GM23338 (cell line): Measurements from ENCODE around the gene LAGE3. TPM values are rescaled to one million over a fixed set of nuclear protein-coding genes. Genes with fewer than 3 reads are reported as not detected.

Experiments used
- ATAC-seq: fragments of 200-7000 bp; cut with Tn5 transposase; 3 replicates; pipeline ENCODE4 v1.9.1; 2020
- DNase-seq: peaks from one replicate; pipeline ENCODE4 v3.0.0-alpha.2; 2015; ENCODE audit warnings: low spot score
- H2AFZ ChIP-seq: fragments of 200-600 bp; sonication (generic); 2 replicates; pipeline ENCODE4 v1.8.0; 2016; ENCODE audit warnings: antibody characterized with exemption, mild to moderate bottlenecking, moderate library complexity
- H3F3A ChIP-seq: fragments of 200-600 bp; sonication (generic); replicated peaks from 2 replicates; pipeline ENCODE4 v1.8.0; 2017; ENCODE audit warnings: antibody characterized with exemption, mixed run types, low read depth
- H3K27ac ChIP-seq: fragments of 200-600 bp; sonication (generic); 2 replicates; pipeline ENCODE4 v1.6.1; 2016; ENCODE audit warnings: low read depth
- H3K27me3 ChIP-seq: fragments of 200-600 bp; sonication (generic); 2 replicates; pipeline ENCODE4 v1.8.0; 2016; ENCODE audit warnings: mild to moderate bottlenecking, mixed run types, moderate library complexity; ENCODE audit not compliant: insufficient read depth
- H3K36me3 ChIP-seq: fragments of 200-600 bp; sonication (generic); 2 replicates; pipeline ENCODE4 v1.8.0; 2016; ENCODE audit warnings: mild to moderate bottlenecking; ENCODE audit not compliant: insufficient read depth
- H3K4me1 ChIP-seq: fragments of 200-600 bp; sonication (generic); 2 replicates; pipeline ENCODE4 v1.8.0; 2016; ENCODE audit warnings: mild to moderate bottlenecking, moderate library complexity; ENCODE audit not compliant: insufficient read depth
- H3K4me2 ChIP-seq: fragments of 200-600 bp; sonication (generic); 2 replicates; pipeline ENCODE4 v1.7.1; 2017; ENCODE audit warnings: mixed run types
- H3K4me3 ChIP-seq: fragments of 200-600 bp; sonication (generic); 2 replicates; pipeline ENCODE4 v1.6.1; 2016; ENCODE audit warnings: mixed run types
- H3K79me2 ChIP-seq: fragments of 200-600 bp; sonication (generic); replicated peaks from 2 replicates; pipeline ENCODE4 v1.8.0; 2017; ENCODE audit warnings: mild to moderate bottlenecking; ENCODE audit not compliant: insufficient read depth
- H3K9me2 ChIP-seq: fragments of 200-600 bp; sonication (generic); 2 replicates; pipeline ENCODE4 v1.8.0; 2017; ENCODE audit not compliant: insufficient read depth
- H4K20me1 ChIP-seq: fragments of 200-600 bp; sonication (generic); replicated peaks from 2 replicates; pipeline ENCODE4 v1.8.0; 2017; ENCODE audit warnings: mild to moderate bottlenecking; ENCODE audit not compliant: insufficient read depth
- H3K27ac Mint-ChIP-seq: 2 replicates; pipeline ENCODE4 v1.8.0; 2020; ENCODE audit warnings: inconsistent platforms, mild to moderate bottlenecking, moderate library complexity, mixed read lengths
- H3K27me3 Mint-ChIP-seq: 3 replicates; pipeline ENCODE4 v1.8.0; 2022; ENCODE audit warnings: low read depth, mild to moderate bottlenecking, moderate library complexity, mixed read lengths, inconsistent platforms; ENCODE audit not compliant: insufficient read depth, poor library complexity
- H3K36me3 Mint-ChIP-seq: 3 replicates; pipeline ENCODE4 v1.8.0; 2021; ENCODE audit warnings: low read depth, mild to moderate bottlenecking, inconsistent platforms, moderate library complexity, mixed read lengths
- H3K4me1 Mint-ChIP-seq: 3 replicates; pipeline ENCODE4 v1.8.0; 2020; ENCODE audit warnings: mild to moderate bottlenecking, inconsistent platforms, mixed read lengths
- H3K4me3 Mint-ChIP-seq: 3 replicates; pipeline ENCODE4 v1.8.0; 2021; ENCODE audit warnings: moderate library complexity, mild to moderate bottlenecking, inconsistent platforms, mixed read lengths
- H3K9me3 Mint-ChIP-seq: 3 replicates; pipeline ENCODE4 v1.8.0; 2020; ENCODE audit warnings: moderate library complexity, mild to moderate bottlenecking, inconsistent platforms, mixed read lengths
- CREB1 ChIP-seq: fragments of 250-450 bp; sonication (Bioruptor Pico); IDR thresholded peaks from 2 replicates; pipeline ENCODE4 v1.5.0; 2020; ENCODE audit warnings: low read depth, mild to moderate bottlenecking, moderate library complexity
- ETS1 ChIP-seq: IDR thresholded peaks from 2 replicates; pipeline ENCODE4 v1.6.1; 2016; ENCODE audit warnings: antibody characterized with exemption
- EZH2 ChIP-seq: fragments of 200-600 bp; sonication (generic); IDR thresholded peaks from one replicate; pipeline ENCODE4 v1.8.0; 2017; ENCODE audit warnings: antibody characterized with exemption, mild to moderate bottlenecking, low read depth; ENCODE audit not compliant: unreplicated experiment
- EZH2phosphoT487 ChIP-seq: fragments of 200-600 bp; sonication (generic); IDR thresholded peaks from one replicate; pipeline ENCODE4 v1.8.1; 2018; ENCODE audit warnings: antibody characterized with exemption; ENCODE audit not compliant: unreplicated experiment
- JUNB ChIP-seq: IDR thresholded peaks from one replicate; pipeline ENCODE4 v1.6.1; 2016; ENCODE audit warnings: antibody characterized with exemption; ENCODE audit not compliant: unreplicated experiment
- NANOG ChIP-seq: IDR thresholded peaks from 2 replicates; pipeline ENCODE4 v1.6.1; 2016; ENCODE audit warnings: antibody characterized with exemption, borderline replicate concordance
- POLR2AphosphoS5 ChIP-seq: IDR thresholded peaks from 2 replicates; pipeline ENCODE4 v1.6.1; 2016; ENCODE audit warnings: antibody characterized with exemption, low read depth
- REST ChIP-seq: IDR thresholded peaks from one replicate; pipeline ENCODE4 v1.6.1; 2018; ENCODE audit warnings: antibody characterized with exemption; ENCODE audit not compliant: unreplicated experiment
- STAT1 ChIP-seq: IDR thresholded peaks from one replicate; pipeline ENCODE4 v1.6.1; 2016; ENCODE audit warnings: antibody characterized with exemption; ENCODE audit not compliant: unreplicated experiment
- ZNF114 ChIP-seq: fragments of 250-450 bp; sonication (Bioruptor Pico); IDR thresholded peaks from 2 replicates; pipeline ENCODE4 v1.5.0; 2020; ENCODE audit warnings: mild to moderate bottlenecking, moderate library complexity
- ZNF331 ChIP-seq: fragments of 250-450 bp; sonication (Bioruptor Pico); IDR thresholded peaks from 2 replicates; pipeline ENCODE4 v1.5.0; 2020; ENCODE audit warnings: low read depth, mild to moderate bottlenecking, moderate library complexity
- polyA plus RNA-seq: library from polyadenylated mRNA; unstranded; fragments of >200 nt; fragmentation: Nextera tagmentation; extraction: Ambion mirVana; gene quantifications from 2 replicates; pipeline ENCODE4 v1.2.1, GENCODE V29; 2016
- total RNA-seq: library from RNA; depleted of rRNA; stranded (reverse); fragments of >200 nt; shearing (Covaris generic); gene quantifications from 2 replicates; pipeline ENCODE4 v1.2.3, GENCODE V29; 2014
- TF ChIP-seq, protein P1 (sequence below): fragments of 250-450 bp; sonication (Bioruptor Pico); IDR thresholded peaks from 2 replicates; pipeline ENCODE4 v1.5.0; 2020; ENCODE audit warnings: mild to moderate bottlenecking, moderate library complexity
- TF ChIP-seq, protein P2 (sequence below), 2 experiments: fragments of 200-600 bp in 1 of 2; sonication (generic) in 1 of 2; conservative IDR thresholded peaks; 2 replicates each; pipeline versions ENCODE4 v1.5.1 to v1.6.1; 2016 to 2017; ENCODE audit warnings: antibody characterized with exemption in 2 of 2, low read depth in 2 of 2, mild to moderate bottlenecking in 2 of 2, moderate library complexity in 1 of 2

LAGE3 gene
- total and polyA plus RNA-seq, 2 experiments from 2014 or later = 71.0 to 84.5 TPM

GRCh38 chrX:154465601-154466000 lies 13.5 kb downstream of the LAGE3 start:
- DNase-seq = no peak

More at GRCh38 chrX:154465601-154466000, 13.5 kb downstream of the LAGE3 start:
- no peak overlapping the region for H3K4me2 ChIP-seq
- no peaks in the 10 kb centered on the region for H3F3A ChIP-seq
- Mint-ChIP-seq H3K27me3 (no peaks in the 10 kb centered on the region), H3K36me3 (peaks cover 12% of the 10 kb centered on the region), H3K27ac (no peak overlapping the region), H3K4me3 (no peak overlapping the region), H3K4me1 (no peaks in the 10 kb centered on the region), H3K9me3 (no peaks in the 10 kb centered on the region)
- TF ChIP-seq JUNB = no peak
- no peak for TF ChIP-seq STAT1
- no peak for TF ChIP-seq NANOG
- TF ChIP-seq, protein P1, sequence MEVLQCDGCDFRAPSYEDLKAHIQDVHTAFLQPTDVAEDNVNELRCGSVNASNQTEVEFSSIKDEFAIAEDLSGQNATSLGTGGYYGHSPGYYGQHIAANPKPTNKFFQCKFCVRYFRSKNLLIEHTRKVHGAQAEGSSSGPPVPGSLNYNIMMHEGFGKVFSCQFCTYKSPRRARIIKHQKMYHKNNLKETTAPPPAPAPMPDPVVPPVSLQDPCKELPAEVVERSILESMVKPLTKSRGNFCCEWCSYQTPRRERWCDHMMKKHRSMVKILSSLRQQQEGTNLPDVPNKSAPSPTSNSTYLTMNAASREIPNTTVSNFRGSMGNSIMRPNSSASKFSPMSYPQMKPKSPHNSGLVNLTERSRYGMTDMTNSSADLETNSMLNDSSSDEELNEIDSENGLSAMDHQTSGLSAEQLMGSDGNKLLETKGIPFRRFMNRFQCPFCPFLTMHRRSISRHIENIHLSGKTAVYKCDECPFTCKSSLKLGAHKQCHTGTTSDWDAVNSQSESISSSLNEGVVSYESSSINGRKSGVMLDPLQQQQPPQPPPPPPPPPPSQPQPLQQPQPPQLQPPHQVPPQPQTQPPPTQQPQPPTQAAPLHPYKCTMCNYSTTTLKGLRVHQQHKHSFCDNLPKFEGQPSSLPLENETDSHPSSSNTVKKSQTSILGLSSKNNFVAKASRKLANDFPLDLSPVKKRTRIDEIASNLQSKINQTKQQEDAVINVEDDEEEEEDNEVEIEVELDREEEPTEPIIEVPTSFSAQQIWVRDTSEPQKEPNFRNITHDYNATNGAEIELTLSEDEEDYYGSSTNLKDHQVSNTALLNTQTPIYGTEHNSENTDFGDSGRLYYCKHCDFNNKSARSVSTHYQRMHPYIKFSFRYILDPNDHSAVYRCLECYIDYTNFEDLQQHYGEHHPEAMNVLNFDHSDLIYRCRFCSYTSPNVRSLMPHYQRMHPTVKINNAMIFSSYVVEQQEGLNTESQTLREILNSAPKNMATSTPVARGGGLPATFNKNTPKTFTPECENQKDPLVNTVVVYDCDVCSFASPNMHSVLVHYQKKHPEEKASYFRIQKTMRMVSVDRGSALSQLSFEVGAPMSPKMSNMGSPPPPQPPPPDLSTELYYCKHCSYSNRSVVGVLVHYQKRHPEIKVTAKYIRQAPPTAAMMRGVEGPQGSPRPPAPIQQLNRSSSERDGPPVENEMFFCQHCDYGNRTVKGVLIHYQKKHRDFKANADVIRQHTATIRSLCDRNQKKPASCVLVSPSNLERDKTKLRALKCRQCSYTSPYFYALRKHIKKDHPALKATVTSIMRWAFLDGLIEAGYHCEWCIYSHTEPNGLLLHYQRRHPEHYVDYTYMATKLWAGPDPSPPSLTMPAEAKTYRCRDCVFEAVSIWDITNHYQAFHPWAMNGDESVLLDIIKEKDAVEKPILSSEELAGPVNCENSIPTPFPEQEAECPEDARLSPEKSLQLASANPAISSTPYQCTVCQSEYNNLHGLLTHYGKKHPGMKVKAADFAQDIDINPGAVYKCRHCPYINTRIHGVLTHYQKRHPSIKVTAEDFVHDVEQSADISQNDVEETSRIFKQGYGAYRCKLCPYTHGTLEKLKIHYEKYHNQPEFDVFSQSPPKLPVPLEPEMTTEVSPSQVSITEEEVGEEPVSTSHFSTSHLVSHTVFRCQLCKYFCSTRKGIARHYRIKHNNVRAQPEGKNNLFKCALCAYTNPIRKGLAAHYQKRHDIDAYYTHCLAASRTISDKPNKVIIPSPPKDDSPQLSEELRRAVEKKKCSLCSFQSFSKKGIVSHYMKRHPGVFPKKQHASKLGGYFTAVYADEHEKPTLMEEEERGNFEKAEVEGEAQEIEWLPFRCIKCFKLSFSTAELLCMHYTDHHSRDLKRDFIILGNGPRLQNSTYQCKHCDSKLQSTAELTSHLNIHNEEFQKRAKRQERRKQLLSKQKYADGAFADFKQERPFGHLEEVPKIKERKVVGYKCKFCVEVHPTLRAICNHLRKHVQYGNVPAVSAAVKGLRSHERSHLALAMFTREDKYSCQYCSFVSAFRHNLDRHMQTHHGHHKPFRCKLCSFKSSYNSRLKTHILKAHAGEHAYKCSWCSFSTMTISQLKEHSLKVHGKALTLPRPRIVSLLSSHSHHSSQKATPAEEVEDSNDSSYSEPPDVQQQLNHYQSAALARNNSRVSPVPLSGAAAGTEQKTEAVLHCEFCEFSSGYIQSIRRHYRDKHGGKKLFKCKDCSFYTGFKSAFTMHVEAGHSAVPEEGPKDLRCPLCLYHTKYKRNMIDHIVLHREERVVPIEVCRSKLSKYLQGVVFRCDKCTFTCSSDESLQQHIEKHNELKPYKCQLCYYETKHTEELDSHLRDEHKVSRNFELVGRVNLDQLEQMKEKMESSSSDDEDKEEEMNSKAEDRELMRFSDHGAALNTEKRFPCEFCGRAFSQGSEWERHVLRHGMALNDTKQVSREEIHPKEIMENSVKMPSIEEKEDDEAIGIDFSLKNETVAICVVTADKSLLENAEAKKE (CRISPR knock-in tag) = no peak
- TF ChIP-seq CREB1 = no peak
- TF ChIP-seq REST = no peak
- TF ChIP-seq, protein P2, sequence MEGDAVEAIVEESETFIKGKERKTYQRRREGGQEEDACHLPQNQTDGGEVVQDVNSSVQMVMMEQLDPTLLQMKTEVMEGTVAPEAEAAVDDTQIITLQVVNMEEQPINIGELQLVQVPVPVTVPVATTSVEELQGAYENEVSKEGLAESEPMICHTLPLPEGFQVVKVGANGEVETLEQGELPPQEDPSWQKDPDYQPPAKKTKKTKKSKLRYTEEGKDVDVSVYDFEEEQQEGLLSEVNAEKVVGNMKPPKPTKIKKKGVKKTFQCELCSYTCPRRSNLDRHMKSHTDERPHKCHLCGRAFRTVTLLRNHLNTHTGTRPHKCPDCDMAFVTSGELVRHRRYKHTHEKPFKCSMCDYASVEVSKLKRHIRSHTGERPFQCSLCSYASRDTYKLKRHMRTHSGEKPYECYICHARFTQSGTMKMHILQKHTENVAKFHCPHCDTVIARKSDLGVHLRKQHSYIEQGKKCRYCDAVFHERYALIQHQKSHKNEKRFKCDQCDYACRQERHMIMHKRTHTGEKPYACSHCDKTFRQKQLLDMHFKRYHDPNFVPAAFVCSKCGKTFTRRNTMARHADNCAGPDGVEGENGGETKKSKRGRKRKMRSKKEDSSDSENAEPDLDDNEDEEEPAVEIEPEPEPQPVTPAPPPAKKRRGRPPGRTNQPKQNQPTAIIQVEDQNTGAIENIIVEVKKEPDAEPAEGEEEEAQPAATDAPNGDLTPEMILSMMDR (conservative IDR thresholded peaks at IDR 0.05; ENCODE audit: low read depth in 2 of 2) = no peak
- no peak for TF ChIP-seq EZH2
- no peak for TF ChIP-seq POLR2AphosphoS5
- TF ChIP-seq ZNF114 (CRISPR knock-in tag) = no peak
- no peak for TF ChIP-seq ZNF331 (CRISPR knock-in tag)
- no peak for TF ChIP-seq EZH2phosphoT487
- TF ChIP-seq ETS1 = no peak
- no peaks in the 10 kb centered on the region for H3K27me3 ChIP-seq
- H2AFZ ChIP-seq = no peak overlapping the region
- no peaks in the 10 kb centered on the region for H3K79me2 ChIP-seq
- no peaks in the 10 kb centered on the region for H3K4me1 ChIP-seq
- no peaks in the 10 kb centered on the region for H3K9me2 ChIP-seq
- ATAC-seq = no peak
- no peak overlapping the region for H3K27ac ChIP-seq
- no peaks in the 10 kb centered on the region for H3K36me3 ChIP-seq
- H3K4me3 ChIP-seq = no peak overlapping the region
- H4K20me1 ChIP-seq = no peaks in the 10 kb centered on the region
